Panc1 (cell line): ENCODE results near the gene OMA1. TPM values are rescaled to one million over a fixed set of nuclear protein-coding genes. Genes with fewer than 3 reads are reported as not detected.
"Not testable (repeated sequence)": the region's sequence is repeated elsewhere in the genome, so short reads cannot be mapped to it uniquely, and the experiment has no call there.

ENCODE experiments used
- ATAC-seq: fragments of 200-7000 bp; cut with Tn5 transposase; 2 replicates; pipeline ENCODE4 v1.9.1; 2020; ENCODE audit warnings: mild to moderate bottlenecking, moderate library complexity
- BruUV-seq: library from RNA; stranded (reverse); fragments of 400-500 nt; replicated peaks from 2 replicates; lab custom pipeline; 2021; lab: Mats Ljungman, UMichigan
- CTCF ChIA-PET: fragments of 300-600 bp; sonication (Branson Sonifier 250); formaldehyde crosslinking; loops from one replicate; lab custom pipeline; 2022; ENCODE audit warnings: antibody characterized with exemption; lab: Charles Lee
- POLR2A ChIA-PET: fragments of 300-600 bp; sonication (Branson Sonifier 250); formaldehyde crosslinking; loops from one replicate; lab custom pipeline; 2022; ENCODE audit warnings: antibody characterized with exemption; lab: Charles Lee
- DNase-seq: peaks from one replicate; pipeline ENCODE4 v3.0.0-alpha.2; 2010; ENCODE audit warnings: low read depth, low spot score
- H3K27ac ChIP-seq: 2 replicates; pipeline ENCODE4 v1.5.1; 2011; ENCODE audit warnings: mild to moderate bottlenecking, low read length, inconsistent platforms
- H3K27me3 ChIP-seq: fragments of 200-500 bp; sonication (Bioruptor generic); 2 replicates; pipeline ENCODE4 v1.6.0; 2014; ENCODE audit warnings: low read length, inconsistent platforms; ENCODE audit not compliant: control insufficient read depth, insufficient read depth
- H3K36me3 ChIP-seq: fragments of 200-500 bp; sonication (Bioruptor generic); 2 replicates; pipeline ENCODE4 v1.5.1; 2014; ENCODE audit warnings: inconsistent platforms, mild to moderate bottlenecking, low read length, moderate library complexity; ENCODE audit not compliant: control insufficient read depth, insufficient read depth
- H3K4me1 ChIP-seq: 2 replicates; pipeline ENCODE4 v1.5.1; 2011; ENCODE audit warnings: inconsistent platforms, mild to moderate bottlenecking, low read length, moderate library complexity; ENCODE audit not compliant: control insufficient read depth, insufficient read depth
- H3K4me3 ChIP-seq, 2 experiments: 2 replicates each; pipeline ENCODE4 v1.5.1; 2011 to 2012; ENCODE audit warnings: low read depth in 2 of 2, low read length in 2 of 2, mild to moderate bottlenecking in 2 of 2, inconsistent platforms in 1 of 2, moderate library complexity in 1 of 2
- H3K9me3 ChIP-seq: fragments of 200-500 bp; sonication (Bioruptor generic); 2 replicates; pipeline ENCODE4 v1.5.1; 2014; ENCODE audit warnings: low read depth, mild to moderate bottlenecking, inconsistent platforms, low read length, moderate library complexity; ENCODE audit not compliant: control insufficient read depth, insufficient read depth
- POLR2AphosphoS5 ChIP-seq: IDR thresholded peaks from 2 replicates; pipeline ENCODE4 v1.6.1; 2012; ENCODE audit warnings: mild to moderate bottlenecking, low read depth, low read length, moderate library complexity
- SIN3A ChIP-seq: IDR thresholded peaks from 2 replicates; pipeline ENCODE4 v1.6.1; 2012; ENCODE audit warnings: low read depth, mild to moderate bottlenecking, low read length, moderate library complexity, borderline replicate concordance; ENCODE audit not compliant: insufficient read depth
- TCF7L2 ChIP-seq: IDR thresholded peaks from 2 replicates; pipeline ENCODE4 v1.6.1; 2011; ENCODE audit warnings: mild to moderate bottlenecking, low read depth, low read length, inconsistent platforms
- in situ Hi-C: cut with HindIII; loops from 2 replicates; pipeline ENCODE4 v1.10.0; 2016; ENCODE audit warnings: low sequenced_read_pairs, low pct_unique_long_range_greater_than_20kb
- intact Hi-C: fragments of 100-400 bp; cut with micrococcal nuclease; formaldehyde crosslinking; loops from one replicate; pipeline ENCODE4 v1.10.0; 2022; ENCODE audit not compliant: unreplicated experiment
- total RNA-seq: library from RNA; stranded (reverse); gene quantifications from one replicate; pipeline ENCODE4 v1.2.1, GENCODE V29; 2021; ENCODE audit not compliant: unreplicated experiment
- TF ChIP-seq, protein P1 (sequence below): fragments of 450-650 bp; IDR thresholded peaks from 2 replicates; pipeline ENCODE4 v1.5.1; 2017; ENCODE audit warnings: mild to moderate bottlenecking
- TF ChIP-seq, protein P2 (sequence below), 2 experiments: IDR thresholded peaks; 2 replicates each; pipeline ENCODE4 v1.6.1; 2011 to 2012; ENCODE audit warnings: low read depth in 2 of 2, control low read depth in 1 of 2, low read length in 1 of 2, mild to moderate bottlenecking in 1 of 2, moderate library complexity in 1 of 2; ENCODE audit not compliant: insufficient read depth in 1 of 2

OMA1 gene
- total RNA-seq, 1 experiment from 2014 or later: 16.6 TPM

- Histone ChIP-seq H3K4me3 (no peak overlapping the region), H3K9me3 (no peaks in the 10 kb centered on the region), H3K27me3 (peaks cover 11% of the 10 kb centered on the region), H3K4me1 (no peaks in the 10 kb centered on the region), H3K36me3 (no peaks in the 10 kb centered on the region), H3K27ac (no peak overlapping the region)
- ChIA-PET CTCF (no interaction called here), POLR2A (no interaction called here)
- TF ChIP-seq POLR2AphosphoS5 (no peak), TCF7L2 (no peak), SIN3A (no peak)
- TF ChIP-seq, protein P1, sequence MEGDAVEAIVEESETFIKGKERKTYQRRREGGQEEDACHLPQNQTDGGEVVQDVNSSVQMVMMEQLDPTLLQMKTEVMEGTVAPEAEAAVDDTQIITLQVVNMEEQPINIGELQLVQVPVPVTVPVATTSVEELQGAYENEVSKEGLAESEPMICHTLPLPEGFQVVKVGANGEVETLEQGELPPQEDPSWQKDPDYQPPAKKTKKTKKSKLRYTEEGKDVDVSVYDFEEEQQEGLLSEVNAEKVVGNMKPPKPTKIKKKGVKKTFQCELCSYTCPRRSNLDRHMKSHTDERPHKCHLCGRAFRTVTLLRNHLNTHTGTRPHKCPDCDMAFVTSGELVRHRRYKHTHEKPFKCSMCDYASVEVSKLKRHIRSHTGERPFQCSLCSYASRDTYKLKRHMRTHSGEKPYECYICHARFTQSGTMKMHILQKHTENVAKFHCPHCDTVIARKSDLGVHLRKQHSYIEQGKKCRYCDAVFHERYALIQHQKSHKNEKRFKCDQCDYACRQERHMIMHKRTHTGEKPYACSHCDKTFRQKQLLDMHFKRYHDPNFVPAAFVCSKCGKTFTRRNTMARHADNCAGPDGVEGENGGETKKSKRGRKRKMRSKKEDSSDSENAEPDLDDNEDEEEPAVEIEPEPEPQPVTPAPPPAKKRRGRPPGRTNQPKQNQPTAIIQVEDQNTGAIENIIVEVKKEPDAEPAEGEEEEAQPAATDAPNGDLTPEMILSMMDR: no peak
- TF ChIP-seq, protein P2, sequence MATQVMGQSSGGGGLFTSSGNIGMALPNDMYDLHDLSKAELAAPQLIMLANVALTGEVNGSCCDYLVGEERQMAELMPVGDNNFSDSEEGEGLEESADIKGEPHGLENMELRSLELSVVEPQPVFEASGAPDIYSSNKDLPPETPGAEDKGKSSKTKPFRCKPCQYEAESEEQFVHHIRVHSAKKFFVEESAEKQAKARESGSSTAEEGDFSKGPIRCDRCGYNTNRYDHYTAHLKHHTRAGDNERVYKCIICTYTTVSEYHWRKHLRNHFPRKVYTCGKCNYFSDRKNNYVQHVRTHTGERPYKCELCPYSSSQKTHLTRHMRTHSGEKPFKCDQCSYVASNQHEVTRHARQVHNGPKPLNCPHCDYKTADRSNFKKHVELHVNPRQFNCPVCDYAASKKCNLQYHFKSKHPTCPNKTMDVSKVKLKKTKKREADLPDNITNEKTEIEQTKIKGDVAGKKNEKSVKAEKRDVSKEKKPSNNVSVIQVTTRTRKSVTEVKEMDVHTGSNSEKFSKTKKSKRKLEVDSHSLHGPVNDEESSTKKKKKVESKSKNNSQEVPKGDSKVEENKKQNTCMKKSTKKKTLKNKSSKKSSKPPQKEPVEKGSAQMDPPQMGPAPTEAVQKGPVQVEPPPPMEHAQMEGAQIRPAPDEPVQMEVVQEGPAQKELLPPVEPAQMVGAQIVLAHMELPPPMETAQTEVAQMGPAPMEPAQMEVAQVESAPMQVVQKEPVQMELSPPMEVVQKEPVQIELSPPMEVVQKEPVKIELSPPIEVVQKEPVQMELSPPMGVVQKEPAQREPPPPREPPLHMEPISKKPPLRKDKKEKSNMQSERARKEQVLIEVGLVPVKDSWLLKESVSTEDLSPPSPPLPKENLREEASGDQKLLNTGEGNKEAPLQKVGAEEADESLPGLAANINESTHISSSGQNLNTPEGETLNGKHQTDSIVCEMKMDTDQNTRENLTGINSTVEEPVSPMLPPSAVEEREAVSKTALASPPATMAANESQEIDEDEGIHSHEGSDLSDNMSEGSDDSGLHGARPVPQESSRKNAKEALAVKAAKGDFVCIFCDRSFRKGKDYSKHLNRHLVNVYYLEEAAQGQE (IDR thresholded peaks at IDR 0.05; ENCODE audit: insufficient read depth in 1 of 2, low read depth in 2 of 2, low read length in 1 of 2): no peak
- ATAC-seq: no peak
- in situ Hi-C loops (no loop called here), intact Hi-C loops (no loop called here)
- BruUV-seq: no TSS peak
- no peak for DNase-seq
These were observed 37.8 kb upstream of the OMA1 start for GRCh38 chr1:58584082-58584895.

DNA sequence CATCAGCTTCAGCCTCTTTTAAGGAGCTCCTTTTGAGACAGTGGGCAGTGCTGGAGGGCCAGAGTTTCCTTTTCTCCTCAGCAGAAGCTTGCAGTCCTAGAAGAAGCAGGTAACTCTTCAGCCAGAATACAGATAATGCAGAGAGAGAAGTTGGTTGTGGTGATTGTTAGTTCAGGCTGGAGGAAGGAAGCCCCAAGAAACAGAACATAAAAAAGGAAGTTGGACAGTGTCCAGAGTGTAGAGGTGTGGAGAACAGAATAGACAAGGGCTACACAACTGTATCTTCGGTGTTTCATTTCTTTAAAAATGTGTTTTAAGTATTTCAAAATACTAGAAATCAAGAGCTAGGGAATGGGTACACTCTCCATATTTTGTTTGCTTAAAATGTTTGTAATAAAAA, 37.0 kb upstream of the OMA1 start:
- in situ Hi-C loops: no loop called here
- no peaks in the 10 kb centered on the region for H3K4me1 ChIP-seq
- ATAC-seq (no peak), DNase-seq (no peak)
- H3K27ac ChIP-seq: no peak overlapping the region
- peaks cover 13% of the 10 kb centered on the region for H3K27me3 ChIP-seq
- H3K36me3 ChIP-seq: no peaks in the 10 kb centered on the region
- H3K9me3 ChIP-seq: no peaks in the 10 kb centered on the region
- no peak overlapping the region for H3K4me3 ChIP-seq
- intact Hi-C loops: no loop called here
- ChIA-PET POLR2A (no interaction called here), CTCF (no interaction called here)
- TF ChIP-seq POLR2AphosphoS5: no peak
- no peak for TF ChIP-seq TCF7L2
- TF ChIP-seq, protein P1: no peak
- TF ChIP-seq, protein P2 (IDR thresholded peaks at IDR 0.05; ENCODE audit: insufficient read depth in 1 of 2, low read depth in 2 of 2, low read length in 1 of 2): no peak
- no peak for TF ChIP-seq SIN3A
- no TSS peak for BruUV-seq

DNA sequence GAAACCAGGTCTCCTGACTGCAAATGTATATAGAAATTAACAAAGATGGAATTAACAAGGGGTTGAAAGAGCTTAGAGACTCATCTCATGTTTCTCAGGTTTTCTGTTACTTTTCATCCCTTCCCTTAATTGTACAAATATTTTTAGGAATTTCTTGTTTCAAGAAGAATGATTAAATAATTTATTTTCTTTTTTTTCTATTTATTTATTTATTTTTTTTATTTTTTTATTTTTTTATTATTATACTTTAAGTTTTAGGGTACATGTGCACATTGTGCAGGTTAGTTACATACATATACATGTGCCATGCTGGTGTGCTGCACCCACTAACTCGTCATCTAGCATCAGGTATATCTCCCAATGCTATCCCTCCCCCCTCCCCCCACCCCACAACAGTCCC, 35.6 kb upstream of the OMA1 start:
- H3K27ac ChIP-seq, ATAC-seq, H3K9me3 ChIP-seq, intact Hi-C loops, H3K36me3 ChIP-seq, in situ Hi-C loops, CTCF ChIA-PET, DNase-seq, POLR2A ChIA-PET, H3K4me1 ChIP-seq, BruUV-seq, H3K4me3 ChIP-seq: not testable (repeated sequence)
- peaks cover 18% of the 10 kb centered on the region for H3K27me3 ChIP-seq
